ENCODE results near the gene C5.

GRCh38 chr9:121073038-121073437 lies 23.0 kb upstream of the C5 start:
- no peak for TF ChIP-seq CTCF (IDR thresholded peaks at IDR 0.05)
- no peak for TF ChIP-seq POLR2A (IDR thresholded peaks at IDR 0.05)
